Endothelial cell of umbilical vein (primary cell): ENCODE measurements around the gene HSD17B7. TPM values are rescaled to one million over a fixed set of nuclear protein-coding genes. Genes with fewer than 3 reads are reported as not detected.
"Not testable (repeated sequence)": the region's sequence is repeated elsewhere in the genome, so short reads cannot be mapped to it uniquely, and the experiment has no call there.

Source experiments
- BruUV-seq: library from RNA; stranded (reverse); fragments of 400-500 nt; replicated peaks from 2 replicates; lab custom pipeline; 2021; lab: Mats Ljungman, UMichigan
- CTCF ChIA-PET: fragments of 300-600, 350-600 bp; sonication (Branson Sonifier 250); formaldehyde crosslinking; loops from one replicate; lab custom pipeline; 2021; ENCODE audit warnings: antibody characterized with exemption, inconsistent platforms; lab: Charles Lee
- POLR2A ChIA-PET: fragments of 300-600, 350-600 bp; sonication (Branson Sonifier 250); formaldehyde crosslinking; loops from one replicate; lab custom pipeline; 2021; ENCODE audit warnings: antibody characterized with exemption, inconsistent platforms; lab: Charles Lee
- DNase-seq: peaks from one replicate; pipeline ENCODE4 v3.0.0-alpha.2; 2011; ENCODE audit warnings: low read depth, low spot score
- FAIRE-seq: peaks from 2 replicates; lab custom pipeline; 2011; peaks lifted over from hg19 to GRCh38; lab: Jason Lieb, UNC
- H2AFZ ChIP-seq: 2 replicates; pipeline ENCODE4 v1.6.0; 2012; ENCODE audit warnings: low read depth, low read length, control low read depth, inconsistent platforms
- H3K27ac ChIP-seq: 2 replicates; pipeline ENCODE4 v1.5.1; 2011; ENCODE audit warnings: low read depth, mild to moderate bottlenecking, control low read depth, low read length, moderate library complexity; ENCODE audit not compliant: insufficient read depth
- H3K27me3 ChIP-seq, 2 experiments: 2 replicates each; pipeline versions ENCODE4 v1.6.0 to v1.6.1; 2011; ENCODE audit warnings: low read length in 2 of 2, mixed read lengths in 1 of 2; ENCODE audit not compliant: control insufficient read depth in 2 of 2, insufficient read depth in 2 of 2
- H3K36me3 ChIP-seq, 2 experiments: 2 replicates in 1 of 2; 3 replicates in 1 of 2; pipeline ENCODE4 v1.5.1; 2011; ENCODE audit warnings: low read length in 2 of 2, mild to moderate bottlenecking in 1 of 2, moderate library complexity in 1 of 2; ENCODE audit not compliant: control insufficient read depth in 2 of 2, insufficient read depth in 2 of 2; ENCODE audit errors: extremely low read depth in 1 of 2
- H3K4me1 ChIP-seq: 3 replicates; pipeline ENCODE4 v1.5.1; 2011; ENCODE audit warnings: mild to moderate bottlenecking, low read length; ENCODE audit not compliant: control insufficient read depth, insufficient read depth; ENCODE audit errors: extremely low read depth
- H3K4me2 ChIP-seq: 2 replicates; pipeline ENCODE4 v1.6.1; 2011; ENCODE audit warnings: low read length, control low read depth, mixed read lengths; ENCODE audit not compliant: insufficient read depth
- H3K4me3 ChIP-seq, 3 experiments: fragments of 200-600 bp in 1 of 3; sonication (generic), shearing (Covaris generic) in 1 of 3; replicated peaks in 1 of 3; 2 replicates each; pipeline ENCODE4 v1.5.1; 2011 to 2016; ENCODE audit warnings: control low read depth in 3 of 3, low read length in 3 of 3, mild to moderate bottlenecking in 2 of 3, inconsistent platforms in 1 of 3, low read depth in 1 of 3, moderate library complexity in 1 of 3; ENCODE audit not compliant: insufficient read depth in 1 of 3
- H3K79me2 ChIP-seq: 2 replicates; pipeline ENCODE4 v1.6.0; 2012; ENCODE audit warnings: low read length, inconsistent platforms; ENCODE audit not compliant: control insufficient read depth, insufficient read depth
- H3K9ac ChIP-seq: replicated peaks from 2 replicates; pipeline ENCODE3; 2011; ENCODE audit warnings: low read length, control low read depth; ENCODE audit not compliant: insufficient read depth; ENCODE audit errors: extremely low read depth
- H3K9me1 ChIP-seq: replicated peaks from 3 replicates; pipeline ENCODE4 v1.6.0; 2011; ENCODE audit warnings: mild to moderate bottlenecking, low read length; ENCODE audit not compliant: control insufficient read depth, insufficient read depth; ENCODE audit errors: extremely low read depth
- H3K9me3 ChIP-seq: replicated peaks from 2 replicates; pipeline ENCODE4 v1.5.1; 2012; ENCODE audit warnings: low read length, inconsistent platforms; ENCODE audit not compliant: control insufficient read depth, insufficient read depth
- H4K20me1 ChIP-seq: replicated peaks from 2 replicates; pipeline ENCODE3; 2011; ENCODE audit warnings: mild to moderate bottlenecking, low read length; ENCODE audit not compliant: control insufficient read depth, insufficient read depth; ENCODE audit errors: extremely low read depth
- CTCF ChIP-seq, 2 donors: IDR thresholded peaks; 1 replicate in 1 of 2; 2 replicates in 1 of 2; pipeline ENCODE4 v1.5.1; 2011; ENCODE audit warnings: low read length in 2 of 2, mild to moderate bottlenecking in 2 of 2, moderate library complexity in 2 of 2, control low read depth in 1 of 2, inconsistent platforms in 1 of 2, low read depth in 1 of 2; ENCODE audit not compliant: insufficient read depth in 1 of 2; ENCODE audit errors: extremely low read depth in 1 of 2
- EZH2 ChIP-seq: IDR thresholded peaks from 2 replicates; pipeline ENCODE4 v1.6.1; 2012; ENCODE audit warnings: borderline replicate concordance, low read depth, mild to moderate bottlenecking, moderate library complexity, low read length, inconsistent platforms; ENCODE audit not compliant: severe bottlenecking
- FOS ChIP-seq: IDR thresholded peaks from 2 replicates; pipeline ENCODE4 v1.6.1; 2011; ENCODE audit warnings: mild to moderate bottlenecking, low read length, moderate library complexity, borderline replicate concordance; ENCODE audit not compliant: insufficient read depth
- GATA2 ChIP-seq: IDR thresholded peaks from 2 replicates; pipeline ENCODE4 v1.7.0; 2011; ENCODE audit warnings: low read depth, mild to moderate bottlenecking, moderate library complexity, mixed read lengths, low read length; ENCODE audit not compliant: insufficient read length, insufficient read depth
- JUN ChIP-seq: IDR thresholded peaks from 2 replicates; pipeline ENCODE4 v1.6.1; 2011; ENCODE audit warnings: borderline replicate concordance, low read depth; ENCODE audit not compliant: insufficient read length, insufficient read depth
- MAX ChIP-seq: IDR thresholded peaks from 2 replicates; pipeline ENCODE4 v1.6.1; 2011; ENCODE audit not compliant: insufficient read depth, insufficient read length
- MYC ChIP-seq: IDR thresholded peaks from one replicate; pipeline ENCODE4 v1.6.1; 2011; ENCODE audit warnings: mild to moderate bottlenecking, low read depth, low read length
- POLR2A ChIP-seq: IDR thresholded peaks from 2 replicates; pipeline ENCODE4 v1.6.1; 2012; ENCODE audit warnings: low read depth, mild to moderate bottlenecking, control low read depth, low read length
- POLR2AphosphoS5 ChIP-seq: IDR thresholded peaks from 2 replicates; pipeline ENCODE4 v1.6.1; 2012; ENCODE audit warnings: low read depth, mild to moderate bottlenecking, control low read depth, low read length, moderate library complexity; ENCODE audit not compliant: insufficient read depth
- dilution Hi-C: fragments of 300-500 bp; cut with MboI; formaldehyde crosslinking; loops from one replicate; pipeline ENCODE4 v1.15.0; 2019; ENCODE audit warnings: low sequenced_read_pairs; ENCODE audit not compliant: extremely low pct_ligation_motif_present
- intact Hi-C: fragments of 100-400 bp; cut with micrococcal nuclease; formaldehyde crosslinking; loops from one replicate; pipeline ENCODE4 v1.10.0; 2022
- polyA plus RNA-seq, 4 experiments: library from polyadenylated mRNA; depleted of rRNA in 3 of 4; stranded (reverse) in 3 of 4; unstranded in 1 of 4; fragments of >200 nt; gene quantifications; 2 replicates each; pipeline versions ENCODE4 v1.2.1 to v1.2.3, GENCODE V29; 2011 to 2012; ENCODE audit warnings: missing spikeins in 1 of 4
- total RNA-seq: library from RNA; stranded (reverse); gene quantifications from 2 replicates; pipeline ENCODE4 v1.2.3, GENCODE V29; 2021

Gene HSD17B7
- total and polyA plus RNA-seq, 2 donors (not counting 3 experiments of a cell fraction or from before 2014, with no cell fraction given): 17.7 to 26.6 TPM

GRCh38 chr1:162741574-162741973 lies 48.9 kb upstream of the HSD17B7 start:
- Histone ChIP-seq H3K9me3 (no peaks in the 10 kb centered on the region), H3K4me1 (no peaks in the 10 kb centered on the region), H4K20me1 (no peaks in the 10 kb centered on the region), H3K27me3 (no peaks in the 10 kb centered on the region), H3K27ac (no peak overlapping the region), H3K36me3 (no peaks in the 10 kb centered on the region), H3K9me1 (no peaks in the 10 kb centered on the region), H3K4me3 (no peak overlapping the region), H3K4me2 (no peak overlapping the region), H2AFZ (no peak overlapping the region), H3K79me2 (no peaks in the 10 kb centered on the region), H3K9ac (no peak overlapping the region)
- no peak for FAIRE-seq
- POLR2A ChIA-PET: no interaction called here
- TF ChIP-seq POLR2AphosphoS5 (no peak), JUN (no peak), GATA2 (no peak), MAX (no peak), POLR2A (no peak), EZH2 (no peak), MYC (no peak), CTCF (IDR thresholded peaks at IDR 0.05; ENCODE audit: extremely low read depth in 1 of 2, insufficient read depth in 1 of 2, low read depth in 1 of 2, low read length in 2 of 2) (no peak), FOS (no peak)
- intact Hi-C loops: no loop called here
- no peak for DNase-seq
- dilution Hi-C loops: no loop called here
- CTCF ChIA-PET: interaction anchor here (1.0 kb wide), 1 partner anchor 10 kb away, joined by 3 read pairs; no protein-coding TSS in a partner anchor
- BruUV-seq: no TSS peak

GRCh38 chr1:162746264-162746942 lies 44.1 kb upstream of the HSD17B7 start:
- H3K9ac ChIP-seq, intact Hi-C loops, DNase-seq, dilution Hi-C loops, H4K20me1 ChIP-seq, H3K36me3 ChIP-seq, FAIRE-seq, H3K79me2 ChIP-seq, H3K9me1 ChIP-seq, BruUV-seq, H3K4me3 ChIP-seq, H2AFZ ChIP-seq, H3K27ac ChIP-seq, H3K9me3 ChIP-seq, H3K4me2 ChIP-seq, H3K27me3 ChIP-seq, POLR2A ChIA-PET, H3K4me1 ChIP-seq: not testable (repeated sequence)
- CTCF ChIA-PET: interaction anchor here (1.8 kb wide), 1 partner anchor 13 kb away, joined by 4 read pairs; no protein-coding TSS in a partner anchor
